ENCODE measurements around the gene TCEAL9.
"Not testable (repeated sequence)": the region's sequence is repeated elsewhere in the genome, so short reads cannot be mapped to it uniquely, and the experiment has no call there.

The TCEAL9 gene

DNA sequence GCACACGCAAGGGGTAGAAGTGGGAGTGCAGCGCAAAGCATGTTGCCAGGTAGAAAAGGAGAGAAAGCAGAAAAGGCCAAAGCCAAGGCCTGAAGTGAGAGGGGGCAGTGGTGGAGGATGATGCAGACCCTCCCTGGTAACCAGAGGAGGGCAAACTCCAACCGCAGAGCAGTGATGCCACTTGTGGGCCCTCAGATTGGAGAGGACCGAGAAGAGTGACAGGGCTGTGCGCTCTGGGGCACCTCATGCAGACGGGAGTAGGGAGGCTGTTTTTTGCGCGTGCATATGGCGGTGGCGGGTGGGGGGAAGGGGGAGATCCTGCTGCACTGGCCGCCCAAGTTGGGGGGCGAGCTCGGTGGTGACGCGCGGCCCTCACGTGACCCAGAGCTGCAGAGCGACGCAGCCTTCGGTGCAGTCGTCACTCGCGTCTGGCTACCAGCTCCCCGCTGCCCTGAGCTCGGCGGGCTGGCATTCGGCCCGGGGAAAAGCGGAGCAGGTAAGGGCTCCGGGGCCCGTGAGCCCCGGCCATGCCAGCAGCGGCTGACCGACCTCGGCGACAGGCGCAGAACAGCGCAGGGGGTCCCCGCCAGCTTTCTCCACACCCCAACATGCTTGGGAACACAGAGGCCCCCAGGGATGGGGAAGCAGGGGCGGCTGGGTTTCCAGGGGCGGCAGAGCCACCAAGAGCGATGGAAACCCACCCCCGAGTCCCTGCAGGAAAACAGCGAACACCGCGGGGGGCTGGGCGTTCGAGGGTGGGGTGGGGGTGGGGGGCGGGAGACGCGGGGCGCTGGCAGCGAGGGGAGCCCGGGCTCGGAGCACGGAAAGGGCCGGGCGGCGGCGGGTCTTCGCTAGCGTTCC is 20.0 kb downstream of the TCEAL9 start, which contains the start of gene BEX3:
Gene BEX3 (plus strand): TSS at position 421 of the 861 bp plus-strand sequence. CDS start 984 bp downstream, outside the sequence.
- peak; percentile 54 for DNase-seq

- DNase-seq = no peak
Observed at GRCh38 chrX:103376979-103377324, 20.6 kb downstream of the TCEAL9 start.

- DNase-seq = no peak
Observed at GRCh38 chrX:103378990-103379389, 22.7 kb downstream of the TCEAL9 start.

DNA sequence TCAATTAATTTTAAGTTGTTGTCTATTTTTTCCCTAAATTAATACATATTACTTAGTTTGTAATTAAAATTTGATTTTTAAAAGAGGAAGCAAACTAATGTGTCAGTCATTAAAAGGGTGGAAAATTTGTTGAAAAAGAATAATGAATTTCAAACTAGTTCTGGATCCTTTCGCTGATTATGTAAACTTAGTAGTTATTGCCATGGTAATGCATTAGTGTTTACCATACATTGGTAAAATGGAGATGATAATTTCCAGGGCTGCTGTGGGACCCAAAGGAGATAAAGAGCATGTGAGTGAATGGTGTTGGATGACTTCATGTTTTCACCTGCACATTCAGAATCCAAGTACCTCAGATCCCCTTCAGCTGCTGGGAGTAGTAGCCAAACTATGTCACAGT is 26.6 kb downstream of the TCEAL9 start:
- DNase-seq = no peak

DNA sequence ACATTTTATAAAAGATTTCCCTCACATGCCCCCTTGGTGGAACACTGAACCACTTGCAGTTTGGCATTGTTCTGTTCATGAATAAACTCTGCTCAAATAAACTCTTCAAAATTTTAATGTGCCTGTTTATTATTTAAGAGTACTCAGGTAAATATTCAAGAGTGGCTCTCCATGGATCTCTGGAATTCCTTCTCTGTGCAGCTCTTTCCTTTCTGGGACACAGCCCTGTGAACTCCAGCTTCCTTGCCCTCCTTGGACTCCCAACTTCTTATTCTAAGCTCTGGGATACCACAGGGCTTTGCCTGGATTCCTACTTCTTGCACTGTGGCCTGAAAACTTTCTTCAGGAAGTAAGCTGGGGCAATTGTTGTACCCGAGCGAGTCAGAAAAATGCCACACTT is 28.4 kb downstream of the TCEAL9 start:
- DNase-seq = no peak

GRCh38 chrX:103385283-103385830 is 29.1 kb downstream of the TCEAL9 start:
- DNase-seq = not testable (repeated sequence)

DNA sequence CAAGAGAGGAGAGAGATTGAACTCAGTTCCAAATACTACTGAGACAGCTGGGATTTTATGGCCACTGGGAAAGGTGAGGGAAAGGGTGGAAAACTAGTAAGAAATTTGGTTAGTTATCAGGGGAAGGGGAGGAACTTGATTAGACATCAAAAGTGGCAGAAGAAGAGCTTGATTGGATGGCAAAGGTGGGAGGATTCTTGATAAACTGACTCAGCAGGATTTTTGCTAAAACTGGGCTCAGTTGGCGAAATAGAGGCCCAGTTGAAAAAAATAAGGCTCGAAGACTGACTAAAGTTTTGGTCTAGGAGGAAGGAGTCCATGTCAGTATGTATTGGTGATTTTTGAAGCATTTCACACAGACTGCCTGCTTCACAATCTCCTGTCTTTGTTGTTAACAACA is 30.0 kb downstream of the TCEAL9 start:
- DNase-seq = no peak

GRCh38 chrX:103393487-103393886 is 37.2 kb downstream of the TCEAL9 start:
- DNase-seq = no peak

DNA sequence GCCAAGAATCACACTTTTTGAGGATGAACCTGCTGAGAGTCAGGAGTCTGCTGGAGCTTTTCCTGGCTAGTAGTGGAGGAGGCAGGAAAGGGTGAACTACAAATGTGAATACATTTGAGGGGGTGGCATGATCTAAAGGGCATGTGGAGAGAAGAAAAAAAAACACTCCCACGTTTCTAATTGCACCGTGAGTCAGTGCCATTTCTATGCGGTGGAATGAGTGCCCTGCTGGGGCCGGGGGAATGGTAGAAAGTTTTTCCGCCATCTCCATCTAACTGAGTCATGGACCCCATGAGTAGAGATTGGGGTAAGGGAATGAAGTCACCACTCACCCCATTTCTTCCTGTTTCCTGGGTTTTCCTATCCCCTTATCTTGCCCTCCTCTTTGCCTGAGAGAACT is 39.9 kb downstream of the TCEAL9 start:
- DNase-seq = no peak

GRCh38 chrX:103396660-103397059 is 40.4 kb downstream of the TCEAL9 start:
- no peak for DNase-seq

DNA sequence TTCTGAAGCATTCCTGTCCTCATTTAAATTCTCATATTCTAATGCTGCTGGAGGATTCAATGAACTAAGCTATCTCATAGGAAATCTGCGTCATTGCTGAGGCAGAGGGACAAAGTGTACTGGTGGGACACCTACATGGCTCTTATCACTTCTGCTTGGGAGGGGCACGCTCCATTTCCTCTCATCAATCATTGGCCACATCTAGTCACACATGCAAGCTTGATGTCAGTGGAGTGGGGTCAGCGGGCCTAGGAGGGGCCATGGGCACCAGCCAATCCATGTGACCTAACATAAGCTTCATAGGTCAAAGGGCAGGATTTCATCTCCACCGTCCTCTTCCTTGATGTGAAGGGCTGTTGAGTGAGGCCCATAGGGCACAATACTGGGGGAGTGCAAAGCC is 41.4 kb downstream of the TCEAL9 start:
- no peak for DNase-seq

- DNase-seq = peak; percentile 44
Observed at GRCh38 chrX:103398421-103398864, 42.1 kb downstream of the TCEAL9 start.

- DNase-seq = no peak
Observed at GRCh38 chrX:103399744-103400143, 43.4 kb downstream of the TCEAL9 start.

GRCh38 chrX:103400931-103401330 is 44.6 kb downstream of the TCEAL9 start:
- no peak for DNase-seq

DNA sequence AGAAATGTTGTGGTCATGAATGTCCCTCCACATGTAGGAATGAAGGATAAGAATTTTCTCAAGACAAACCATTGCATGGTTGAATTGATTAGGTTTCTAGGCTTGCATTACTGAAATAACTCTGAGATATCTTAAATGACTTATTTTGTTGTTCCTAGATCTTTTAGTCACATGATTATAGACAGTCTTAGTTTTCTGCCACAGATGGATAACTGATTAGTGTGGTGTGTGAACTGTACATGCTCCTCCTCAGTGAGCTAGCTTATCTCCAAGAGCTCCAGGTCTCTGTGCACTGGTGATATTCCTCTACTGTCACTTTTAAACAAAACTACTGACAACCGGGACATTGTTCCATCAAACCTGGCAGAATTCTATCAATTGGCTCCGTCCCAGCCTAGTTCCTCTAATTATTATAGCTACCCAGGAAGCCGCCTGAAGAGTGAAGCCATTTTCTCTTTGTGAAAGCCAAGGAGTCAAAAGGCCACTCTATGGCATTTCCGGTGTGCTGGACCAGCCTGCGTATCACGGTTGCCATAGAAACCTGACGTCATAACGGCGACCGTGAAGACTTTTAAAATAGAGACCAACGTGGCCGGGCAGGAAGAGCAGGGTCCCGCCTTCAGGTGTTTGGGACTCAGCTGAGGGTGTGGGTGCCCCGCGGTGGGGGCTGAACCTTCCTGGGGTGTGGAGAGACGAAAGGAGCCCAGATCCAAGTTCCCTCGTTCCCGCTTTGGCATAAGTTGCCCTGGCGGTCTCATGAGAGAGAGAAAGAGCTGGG is 48.1 kb downstream of the TCEAL9 start:
- DNase-seq = peak; percentile 85

- DNase-seq = peak; percentile 6
Observed at GRCh38 chrX:103405009-103405333, 48.7 kb downstream of the TCEAL9 start.

- DNase-seq = no peak
Observed at GRCh38 chrX:103406256-103406655, 50.0 kb downstream of the TCEAL9 start.

DNA sequence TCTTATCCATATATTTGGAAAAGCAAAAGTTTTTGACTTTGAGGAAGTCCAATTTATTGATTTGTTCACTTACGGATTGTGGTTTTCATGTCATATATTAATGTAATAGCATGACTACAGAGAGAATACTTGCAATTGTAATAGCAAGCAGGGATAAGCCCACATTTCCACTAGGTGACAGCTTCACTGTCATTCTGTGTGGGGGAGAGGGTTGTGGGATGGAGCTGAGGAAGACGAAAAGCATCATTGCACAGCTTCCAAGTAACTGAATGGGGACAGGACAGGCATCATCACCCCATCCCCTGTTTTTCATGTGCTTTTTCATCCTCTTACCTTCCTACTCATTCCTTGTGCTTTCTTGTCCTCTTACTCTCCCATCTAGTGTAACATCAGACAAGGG is 51.5 kb downstream of the TCEAL9 start:
- no peak for DNase-seq

All from hematopoietic multipotent progenitor cell treated with erythropoietin and hydrocortisone succinate and interleukin-3 and kit ligand, for 6 days (in vitro differentiated cells).